Measurements from ENCODE around the gene PODN. TPM values are rescaled to one million over a fixed set of nuclear protein-coding genes. Genes with fewer than 3 reads are reported as not detected.

The PODN gene
- total RNA-seq, 3 donors from 2014 or later: 5.8 to 69.2 (median 18.1) TPM

DNA sequence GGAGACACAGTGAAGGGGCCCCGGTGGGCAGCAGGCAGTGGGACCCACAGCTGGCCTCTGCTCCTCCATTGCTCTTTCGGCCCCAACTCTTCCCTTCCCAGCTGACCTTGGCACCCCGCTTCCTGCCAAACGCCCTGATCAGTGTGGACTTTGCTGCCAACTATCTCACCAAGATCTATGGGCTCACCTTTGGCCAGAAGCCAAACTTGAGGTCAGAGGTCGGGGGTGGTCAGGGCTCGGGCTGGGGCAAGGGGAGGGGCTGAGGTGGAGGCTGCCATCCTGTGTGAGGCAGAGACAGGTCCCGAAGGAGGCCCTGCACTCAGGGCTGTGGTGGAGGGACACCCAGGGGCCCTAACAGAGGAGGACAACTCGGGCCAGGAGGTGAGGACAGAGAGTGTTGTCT lies 13.7 kb downstream of the PODN start:
- no peak for ATAC-seq
- Histone ChIP-seq H3K4me1 (ENCODE audit: low read depth) (no peaks in the 10 kb centered on the region), H3K9me3 (no peaks in the 10 kb centered on the region), H3K36me3 (ENCODE audit: low read depth) (no peaks in the 10 kb centered on the region), H3K4me3 (no peak overlapping the region)
- DNase-seq: peak in 1 of 3 donors; percentile 27
- intact Hi-C loops (cut with DNase I, micrococcal nuclease): no loop called here
- no peak for TF ChIP-seq CTCF (IDR thresholded peaks at IDR 0.05)

GRCh38 chr1:53076165-53076564 lies 14.2 kb downstream of the PODN start:
- DNase-seq: peak in 1 of 3 donors; percentile 19
- ATAC-seq: no peak

DNA sequence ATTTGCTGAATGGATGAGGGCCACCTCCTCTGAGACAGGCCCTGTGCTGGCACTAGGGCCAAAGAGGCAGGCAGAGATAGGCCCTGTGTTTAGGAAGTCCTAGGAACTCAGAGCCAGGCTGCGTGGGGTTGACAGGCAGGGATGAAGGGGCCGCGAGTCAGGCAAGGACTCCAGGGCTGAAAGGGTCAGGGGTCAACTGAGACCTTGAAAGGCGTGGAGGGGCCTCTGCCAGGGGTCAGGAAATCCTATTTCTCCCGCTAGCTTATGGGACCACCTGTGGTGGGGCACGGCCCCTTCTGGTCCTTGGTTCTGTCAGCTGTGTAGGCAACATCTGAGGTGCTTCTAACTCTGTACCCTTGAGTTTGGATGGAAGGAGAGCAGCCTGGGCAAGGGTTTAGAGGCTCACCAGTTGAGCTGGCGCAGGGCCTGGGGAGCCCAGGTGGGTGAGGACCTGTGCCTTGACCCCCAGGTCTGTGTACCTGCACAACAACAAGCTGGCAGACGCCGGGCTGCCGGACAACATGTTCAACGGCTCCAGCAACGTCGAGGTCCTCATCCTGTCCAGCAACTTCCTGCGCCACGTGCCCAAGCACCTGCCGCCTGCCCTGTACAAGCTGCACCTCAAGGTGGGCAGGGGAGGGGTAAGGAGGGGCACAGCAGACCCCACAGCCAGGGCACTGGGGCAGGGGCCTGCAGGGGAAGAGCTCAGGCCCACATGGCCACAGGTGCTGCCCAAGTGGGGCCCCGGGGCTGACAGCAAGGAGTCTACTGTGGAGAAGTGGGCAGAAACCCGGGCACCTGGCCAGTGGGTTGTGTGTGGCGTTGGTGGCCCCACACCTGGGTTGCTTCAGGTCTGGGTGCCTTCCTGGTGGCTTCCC lies 14.9 kb downstream of the PODN start:
- Histone ChIP-seq H3K4me1 (ENCODE audit: low read depth) (no peaks in the 10 kb centered on the region), H3K9me3 (no peaks in the 10 kb centered on the region), H3K4me3 (no peak overlapping the region), H3K36me3 (ENCODE audit: low read depth) (no peaks in the 10 kb centered on the region)
- TF ChIP-seq CTCF (IDR thresholded peaks at IDR 0.05): no peak
- peak in 2 of 3 donors; percentile 16 to 26 for DNase-seq
- intact Hi-C loops (cut with DNase I, micrococcal nuclease): no loop called here
- ATAC-seq: no peak

More at GRCh38 chr1:53076165-53076564, 14.2 kb downstream of the PODN start:
- no peaks in the 10 kb centered on the region for H3K36me3 ChIP-seq (ENCODE audit: low read depth)
- intact Hi-C loops (cut with DNase I, micrococcal nuclease): no loop called here
- H3K9me3 ChIP-seq: no peaks in the 10 kb centered on the region
- H3K4me3 ChIP-seq: no peak overlapping the region
- TF ChIP-seq CTCF (IDR thresholded peaks at IDR 0.05): no peak
- H3K4me1 ChIP-seq (ENCODE audit: low read depth): no peaks in the 10 kb centered on the region

- no peak for TF ChIP-seq CTCF (IDR thresholded peaks at IDR 0.05)
- Histone ChIP-seq H3K9me3 (no peaks in the 10 kb centered on the region), H3K36me3 (ENCODE audit: low read depth) (no peaks in the 10 kb centered on the region), H3K4me3 (no peak overlapping the region), H3K4me1 (ENCODE audit: low read depth) (no peaks in the 10 kb centered on the region)
- intact Hi-C loops (cut with DNase I, micrococcal nuclease): no loop called here
- peak in 2 of 3 donors; percentile 7 to 31 for DNase-seq
- ATAC-seq: no peak
Observed at GRCh38 chr1:53077599-53077965, 15.6 kb downstream of the PODN start.

GRCh38 chr1:53078333-53079101 lies 16.5 kb downstream of the PODN start:
- TF ChIP-seq CTCF (IDR thresholded peaks at IDR 0.05): no peak
- intact Hi-C loops (cut with DNase I, micrococcal nuclease): no loop called here
- Histone ChIP-seq H3K9me3 (no peaks in the 10 kb centered on the region), H3K36me3 (ENCODE audit: low read depth) (no peaks in the 10 kb centered on the region), H3K4me3 (no peak overlapping the region), H3K4me1 (ENCODE audit: low read depth) (no peaks in the 10 kb centered on the region)
- no peak for ATAC-seq
- DNase-seq: peak in 2 of 3 donors; percentile 13 to 46
